Measurements from ENCODE around the gene SLC22A31.

SLC22A31 gene

GRCh38 chr16:89147085-89147817, 53.1 kb downstream of the SLC22A31 start:
- DNase-seq = no peak

DNA sequence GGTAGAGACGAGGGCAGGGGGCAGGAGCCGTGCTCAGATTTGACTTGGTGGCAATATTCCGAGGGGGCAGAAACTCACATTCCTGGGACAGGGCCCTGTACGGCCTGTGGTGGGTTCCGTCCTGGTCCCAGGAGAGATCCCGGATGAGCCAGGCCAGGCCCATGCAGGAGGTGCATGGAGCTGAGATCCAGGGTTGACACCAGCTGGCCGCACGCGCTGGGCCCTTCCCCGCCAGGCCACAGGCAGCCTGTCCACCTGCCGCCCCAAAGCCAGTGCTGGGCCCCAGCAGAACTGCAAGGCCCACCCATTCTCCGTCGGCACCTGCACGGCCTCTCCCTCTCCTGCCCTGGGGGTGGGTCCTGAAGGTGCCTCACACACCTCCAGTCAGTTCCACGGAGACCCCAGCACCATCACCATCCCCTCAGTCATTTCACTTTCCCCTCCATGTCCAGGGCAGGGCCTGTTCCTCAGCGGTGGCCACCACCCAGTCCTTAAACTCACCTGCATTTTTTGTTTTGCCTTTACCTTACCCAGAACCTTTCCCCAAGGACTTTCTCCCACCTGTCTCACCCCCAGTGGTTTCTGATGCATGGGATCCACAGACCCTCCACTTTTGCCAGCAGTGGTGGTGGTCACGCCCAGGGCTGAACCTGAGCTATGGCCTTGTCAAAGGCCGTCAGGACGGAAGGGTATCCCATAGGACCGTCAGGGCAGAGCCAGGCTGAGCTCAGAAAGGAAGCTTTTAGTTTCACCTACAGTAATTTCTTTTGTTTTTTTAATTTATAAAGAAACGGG, 53.9 kb downstream of the SLC22A31 start:
- no peak for DNase-seq
